DND-41 (cell line): Measurements from ENCODE around the gene PRPF6.
"Not testable (repeated sequence)": the region's sequence is repeated elsewhere in the genome, so short reads cannot be mapped to it uniquely, and the experiment has no call there.

Experiments
- ATAC-seq: fragments of 200-7000 bp; cut with Tn5 transposase; 3 replicates; pipeline ENCODE4 v1.9.1; 2021; ENCODE audit warnings: low read depth; ENCODE audit not compliant: insufficient read depth
- DNase-seq: peaks from one replicate; pipeline ENCODE4 v3.0.0-alpha.2; 2020
- H2AFZ ChIP-seq: 2 replicates; pipeline ENCODE4 v1.6.0; 2012; ENCODE audit warnings: low read depth, low read length
- H3K27ac ChIP-seq: 2 replicates; pipeline ENCODE4 v1.5.1; 2012; ENCODE audit warnings: low read length, inconsistent platforms
- H3K27me3 ChIP-seq: fragments of 200-600 bp; sonication (generic); 2 replicates; pipeline ENCODE4 v1.6.0; 2012; ENCODE audit warnings: low read length, mild to moderate bottlenecking, inconsistent platforms; ENCODE audit not compliant: insufficient read depth, poor library complexity
- H3K36me3 ChIP-seq: 2 replicates; pipeline ENCODE4 v1.5.1; 2012; ENCODE audit warnings: low read length, inconsistent platforms; ENCODE audit not compliant: insufficient read depth
- H3K4me1 ChIP-seq: 2 replicates; pipeline ENCODE4 v1.5.1; 2012; ENCODE audit warnings: mild to moderate bottlenecking, low read length; ENCODE audit not compliant: insufficient read depth
- H3K4me2 ChIP-seq: 2 replicates; pipeline ENCODE4 v1.6.0; 2012; ENCODE audit warnings: mild to moderate bottlenecking, moderate library complexity, low read length, inconsistent platforms; ENCODE audit not compliant: insufficient read depth
- H3K4me3 ChIP-seq, 2 experiments: fragments of 200-600 bp in 1 of 2; shearing (Covaris generic) in 1 of 2; 2 replicates each; pipeline ENCODE4 v1.5.1; 2012 to 2016; ENCODE audit warnings: inconsistent platforms in 2 of 2, low read length in 2 of 2, mild to moderate bottlenecking in 2 of 2, low read depth in 1 of 2, moderate library complexity in 1 of 2
- H3K79me2 ChIP-seq: 2 replicates; pipeline ENCODE4 v1.6.0; 2012; ENCODE audit warnings: low read length, inconsistent platforms; ENCODE audit not compliant: insufficient read depth
- H3K9ac ChIP-seq: 2 replicates; pipeline ENCODE4 v1.6.0; 2012; ENCODE audit warnings: low read depth, mild to moderate bottlenecking, inconsistent platforms, low read length, moderate library complexity
- H3K9me3 ChIP-seq: 2 replicates; pipeline ENCODE4 v1.5.1; 2012; ENCODE audit warnings: low read length, moderate library complexity, mild to moderate bottlenecking, inconsistent platforms; ENCODE audit not compliant: insufficient read depth, severe bottlenecking
- H4K20me1 ChIP-seq: 2 replicates; pipeline ENCODE4 v1.6.0; 2012; ENCODE audit warnings: low read length; ENCODE audit not compliant: insufficient read depth
- EZH2 ChIP-seq: IDR thresholded peaks from 3 replicates; pipeline ENCODE4 v1.6.1; 2012; ENCODE audit warnings: borderline replicate concordance, low read depth, mild to moderate bottlenecking, moderate library complexity, low read length, inconsistent platforms; ENCODE audit not compliant: severe bottlenecking
- TF ChIP-seq, protein P1 (sequence below): IDR thresholded peaks from 2 replicates; pipeline ENCODE4 v1.5.1; 2012; ENCODE audit warnings: borderline replicate concordance, low read length, moderate library complexity, mild to moderate bottlenecking; ENCODE audit not compliant: poor library complexity, severe bottlenecking; ENCODE audit errors: extremely low read depth

Gene PRPF6

DNA sequence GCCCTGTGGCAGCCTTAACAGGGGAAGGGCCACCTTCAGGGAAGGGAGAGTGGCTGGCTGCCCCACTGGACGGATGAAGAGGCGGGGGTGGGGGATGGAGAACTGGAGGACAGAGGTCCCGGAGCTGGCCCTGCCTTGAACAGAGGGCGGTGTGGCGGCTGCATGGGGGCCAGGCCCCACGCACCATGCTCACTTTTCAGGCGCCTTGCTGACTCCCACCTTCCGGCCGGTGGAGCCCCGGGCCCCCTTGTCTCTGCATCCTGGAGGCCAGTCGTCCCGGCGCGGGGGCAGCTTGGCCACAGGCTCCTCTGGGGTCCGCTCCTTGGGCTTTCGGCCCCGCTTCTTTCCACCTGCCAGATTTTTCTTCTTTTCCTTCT is 21.2 kb upstream of the PRPF6 start:
- no peak overlapping the region for H3K9ac ChIP-seq
- peaks cover 29% of the 10 kb centered on the region for H3K79me2 ChIP-seq
- peaks cover 77% of the 10 kb centered on the region for H3K36me3 ChIP-seq
- no peak for DNase-seq
- ATAC-seq: no peak
- TF ChIP-seq EZH2: no peak
- TF ChIP-seq, protein P1, sequence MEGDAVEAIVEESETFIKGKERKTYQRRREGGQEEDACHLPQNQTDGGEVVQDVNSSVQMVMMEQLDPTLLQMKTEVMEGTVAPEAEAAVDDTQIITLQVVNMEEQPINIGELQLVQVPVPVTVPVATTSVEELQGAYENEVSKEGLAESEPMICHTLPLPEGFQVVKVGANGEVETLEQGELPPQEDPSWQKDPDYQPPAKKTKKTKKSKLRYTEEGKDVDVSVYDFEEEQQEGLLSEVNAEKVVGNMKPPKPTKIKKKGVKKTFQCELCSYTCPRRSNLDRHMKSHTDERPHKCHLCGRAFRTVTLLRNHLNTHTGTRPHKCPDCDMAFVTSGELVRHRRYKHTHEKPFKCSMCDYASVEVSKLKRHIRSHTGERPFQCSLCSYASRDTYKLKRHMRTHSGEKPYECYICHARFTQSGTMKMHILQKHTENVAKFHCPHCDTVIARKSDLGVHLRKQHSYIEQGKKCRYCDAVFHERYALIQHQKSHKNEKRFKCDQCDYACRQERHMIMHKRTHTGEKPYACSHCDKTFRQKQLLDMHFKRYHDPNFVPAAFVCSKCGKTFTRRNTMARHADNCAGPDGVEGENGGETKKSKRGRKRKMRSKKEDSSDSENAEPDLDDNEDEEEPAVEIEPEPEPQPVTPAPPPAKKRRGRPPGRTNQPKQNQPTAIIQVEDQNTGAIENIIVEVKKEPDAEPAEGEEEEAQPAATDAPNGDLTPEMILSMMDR: no peak
- H4K20me1 ChIP-seq: peaks cover 42% of the 10 kb centered on the region
- no peak overlapping the region for H3K27ac ChIP-seq
- H3K4me1 ChIP-seq: peaks cover 16% of the 10 kb centered on the region
- H2AFZ ChIP-seq: no peak overlapping the region
- peaks cover 21% of the 10 kb centered on the region for H3K9me3 ChIP-seq
- H3K4me3 ChIP-seq: no peak overlapping the region
- no peaks in the 10 kb centered on the region for H3K27me3 ChIP-seq
- H3K4me2 ChIP-seq: no peak overlapping the region

DNA sequence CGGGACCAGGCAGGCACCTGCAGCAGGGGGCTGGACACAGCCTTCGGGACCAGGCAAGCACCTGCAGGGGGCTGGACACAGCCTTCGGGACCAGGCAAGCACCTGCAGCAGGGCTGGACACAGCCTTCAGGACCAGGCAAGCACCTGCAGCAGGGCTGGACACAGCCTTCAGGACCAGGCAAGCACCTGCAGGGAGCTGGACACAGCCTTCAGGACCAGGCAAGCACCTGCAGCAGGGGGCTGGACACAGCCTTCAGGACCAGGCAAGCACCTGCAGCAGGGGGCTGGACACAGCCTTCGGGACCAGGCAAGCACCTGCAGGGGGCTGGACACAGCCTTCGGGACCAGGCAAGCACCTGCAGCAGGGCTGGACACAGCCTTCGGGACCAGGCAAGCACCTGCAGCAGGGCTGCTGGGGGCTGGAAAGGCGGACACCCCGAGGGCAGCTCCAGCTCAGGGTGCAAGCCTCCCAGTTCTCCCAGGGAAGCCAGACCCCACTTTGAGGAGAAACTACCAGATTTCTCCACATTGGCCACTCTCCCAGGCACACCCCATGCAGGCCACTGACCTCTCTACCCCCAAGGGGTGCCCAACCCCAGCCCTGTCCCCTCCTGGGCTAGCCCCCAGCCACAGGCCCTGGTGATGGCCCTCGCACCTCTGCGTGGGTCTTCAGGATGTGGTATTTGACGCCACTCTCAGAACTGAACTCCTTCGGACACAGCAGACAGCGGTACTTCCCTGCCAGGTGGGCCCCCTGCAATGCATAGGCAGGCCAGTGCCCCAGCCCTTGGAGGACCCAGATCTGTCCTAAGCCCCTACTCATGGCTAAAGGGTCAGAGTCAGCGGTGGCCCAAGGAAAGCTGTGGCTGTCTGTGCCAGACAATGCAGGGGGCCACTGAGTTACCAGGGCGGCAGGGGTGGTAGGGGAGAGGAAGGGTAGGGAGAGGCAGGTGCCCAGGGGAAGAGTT is 20.0 kb upstream of the PRPF6 start:
- H3K27ac ChIP-seq, H3K9ac ChIP-seq, DNase-seq, H3K4me3 ChIP-seq, ATAC-seq, H2AFZ ChIP-seq, H3K4me2 ChIP-seq, H3K27me3 ChIP-seq, H3K4me1 ChIP-seq: not testable (repeated sequence)
- peaks cover 16% of the 10 kb centered on the region for H3K79me2 ChIP-seq
- H3K9me3 ChIP-seq: peaks cover 22% of the 10 kb centered on the region
- H4K20me1 ChIP-seq: peaks cover 35% of the 10 kb centered on the region
- peaks cover 75% of the 10 kb centered on the region for H3K36me3 ChIP-seq

DNA sequence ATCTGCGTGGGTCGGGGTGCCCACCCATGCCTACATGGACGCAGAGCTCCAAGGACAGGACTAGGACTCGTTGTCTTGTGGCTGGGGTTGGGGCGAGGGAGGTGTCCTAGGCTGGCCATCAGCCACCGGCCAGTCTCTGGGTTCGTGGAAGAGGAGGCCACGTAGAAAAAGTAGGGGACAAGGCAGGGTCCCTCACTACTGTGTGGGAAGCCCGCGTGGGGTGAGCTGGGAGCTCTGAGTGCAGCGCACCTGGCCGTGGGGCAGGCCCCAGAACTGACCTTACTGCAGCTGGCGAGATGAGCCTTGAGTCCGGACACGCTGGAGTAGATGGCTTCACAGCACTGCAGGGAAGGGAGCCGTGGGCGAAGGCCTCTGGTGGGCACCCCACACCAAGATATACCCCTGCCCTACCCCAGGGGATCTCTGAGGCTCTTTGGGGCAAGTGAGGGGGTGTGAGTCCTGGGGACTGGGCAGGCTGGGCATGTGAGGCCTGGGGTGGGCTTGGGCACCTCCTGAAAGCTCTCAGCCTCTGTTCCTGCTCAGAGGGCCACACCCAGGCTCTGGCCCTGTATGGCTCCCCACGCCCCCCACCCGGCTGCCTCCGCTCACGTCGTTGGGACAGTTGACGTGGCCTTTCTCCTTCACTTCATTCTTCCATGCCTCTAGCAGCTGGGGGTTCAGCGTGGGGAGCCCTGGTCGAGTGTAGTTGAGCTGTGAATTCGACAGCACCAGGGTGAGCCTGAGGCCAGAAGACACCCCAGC is 19.1 kb upstream of the PRPF6 start:
- no peak overlapping the region for H3K9ac ChIP-seq
- H3K4me3 ChIP-seq: no peak overlapping the region
- H4K20me1 ChIP-seq: peaks cover 35% of the 10 kb centered on the region
- ATAC-seq: no peak
- H3K9me3 ChIP-seq: peaks cover 31% of the 10 kb centered on the region
- H3K4me1 ChIP-seq: peaks cover 5% of the 10 kb centered on the region; the same call in 1 of the 2 replicates
- no peak for DNase-seq
- no peak overlapping the region for H3K27ac ChIP-seq
- no peak overlapping the region for H3K4me2 ChIP-seq
- TF ChIP-seq EZH2: no peak
- TF ChIP-seq, protein P1: no peak
- H3K79me2 ChIP-seq: peaks cover 13% of the 10 kb centered on the region; the same call in 1 of the 2 replicates
- no peak overlapping the region for H2AFZ ChIP-seq
- no peaks in the 10 kb centered on the region for H3K27me3 ChIP-seq
- H3K36me3 ChIP-seq: peaks cover 82% of the 10 kb centered on the region
